SK-N-SH (cell line): ENCODE results near the gene JMJD8.

ENCODE experiments used
- CHD2 ChIP-seq: fragments of 150-350 bp; IDR thresholded peaks from 2 replicates; pipeline ENCODE4 v1.6.1; 2018; ENCODE audit warnings: low read length; ENCODE audit not compliant: partially characterized antibody
- CTCF ChIP-seq: fragments of 200-600 bp; sonication (generic); IDR thresholded peaks from 2 replicates; pipeline ENCODE4 v1.6.1; 2017; ENCODE audit warnings: antibody characterized with exemption, mild to moderate bottlenecking, moderate library complexity
- FOXM1 ChIP-seq: IDR thresholded peaks from 2 replicates; pipeline ENCODE4 v1.4.0; 2012; ENCODE audit warnings: low read depth, mild to moderate bottlenecking
- NRF1 ChIP-seq: IDR thresholded peaks from 2 replicates; pipeline ENCODE4 v1.6.1; 2012; ENCODE audit warnings: low read depth, mild to moderate bottlenecking, low read length
- POLR2AphosphoS5 ChIP-seq: IDR thresholded peaks from 2 replicates; pipeline ENCODE4 v1.6.1; 2012; ENCODE audit warnings: low read depth, low read length
- RAD21 ChIP-seq: IDR thresholded peaks from 2 replicates; pipeline ENCODE4 v1.6.1; 2012; ENCODE audit warnings: mild to moderate bottlenecking, low read length
- RFX5 ChIP-seq: IDR thresholded peaks from 2 replicates; pipeline ENCODE4 v1.6.1; 2012; ENCODE audit warnings: mild to moderate bottlenecking, improper control_type of control experiment, low read length
- TF ChIP-seq, protein P1 (sequence below): fragments of 150-350 bp; IDR thresholded peaks from 2 replicates; pipeline ENCODE4 v1.6.1; 2017; ENCODE audit warnings: antibody characterized with exemption, low read length, low read depth, borderline replicate concordance

- TF ChIP-seq RAD21 (no peak), FOXM1 (no peak), POLR2AphosphoS5 (no peak), CTCF (no peak), NRF1 (no peak), CHD2 (no peak), RFX5 (no peak)
- TF ChIP-seq, protein P1, sequence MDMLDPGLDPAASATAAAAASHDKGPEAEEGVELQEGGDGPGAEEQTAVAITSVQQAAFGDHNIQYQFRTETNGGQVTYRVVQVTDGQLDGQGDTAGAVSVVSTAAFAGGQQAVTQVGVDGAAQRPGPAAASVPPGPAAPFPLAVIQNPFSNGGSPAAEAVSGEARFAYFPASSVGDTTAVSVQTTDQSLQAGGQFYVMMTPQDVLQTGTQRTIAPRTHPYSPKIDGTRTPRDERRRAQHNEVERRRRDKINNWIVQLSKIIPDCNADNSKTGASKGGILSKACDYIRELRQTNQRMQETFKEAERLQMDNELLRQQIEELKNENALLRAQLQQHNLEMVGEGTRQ, result no peak
These were observed 2.2 kb downstream of the JMJD8 start for GRCh38 chr16:681746-682427.
